ENCODE results near the gene EHD4. TPM values are rescaled to one million over a fixed set of nuclear protein-coding genes. Genes with fewer than 3 reads are reported as not detected.

EHD4 gene
- polyA plus RNA-seq, 10 donors: 23.4 to 37.9 (median 33.7) TPM

Other genes with a start within 250 kb of the EHD4 start
- 10 to 100 TPM in 5 of 10 donors, 1 to 10 TPM in 5; 7.2 to 14.6 (median 10.7) TPM for gene MAPKBP1, start 198.1 kb downstream of the EHD4 start, polyA plus RNA-seq (ENCODE audit: insufficient read length in 10 of 10)
- 10 to 100 TPM in 1 of 10 donors, 1 to 10 TPM in 9; 6.3 to 12.2 (median 7.9) TPM for gene JMJD7, start 144.5 kb downstream of the EHD4 start, polyA plus RNA-seq (ENCODE audit: insufficient read length in 10 of 10)
- gene PLA2G4B, start 133.7 kb downstream of the EHD4 start, polyA plus RNA-seq (ENCODE audit: insufficient read length in 10 of 10): 1 to 10 TPM; 1.5 to 9.7 (median 6.9) TPM
- gene SPTBN5, start 78.5 kb downstream of the EHD4 start, polyA plus RNA-seq (ENCODE audit: insufficient read length in 10 of 10): 1 to 10 TPM; 2.2 to 5.9 (median 3.1) TPM
- gene PLA2G4E, start 48.5 kb upstream of the EHD4 start, polyA plus RNA-seq (ENCODE audit: insufficient read length in 10 of 10): 1 to 10 TPM in 7 of 10 donors, under 1 TPM in 3; 0.50 to 1.9 (median 1.2) TPM
- gene PLA2G4D, start 122.0 kb upstream of the EHD4 start, polyA plus RNA-seq (ENCODE audit: insufficient read length in 10 of 10): under 1 TPM in 9 of 10 donors, not detected in 1; 0.09 to 0.23 (median 0.14) TPM
- 1 to 10 TPM in 2 of 10 donors, under 1 TPM in 4, not detected in 4; 0.05 to 2.7 (median 0.12) TPM for gene PLA2G4F, start 184.1 kb upstream of the EHD4 start, polyA plus RNA-seq (ENCODE audit: insufficient read length in 10 of 10)
- 10 to 100 TPM; 32.8 to 56.7 (median 44.9) TPM for gene VPS39, start 235.7 kb upstream of the EHD4 start, polyA plus RNA-seq (ENCODE audit: insufficient read length in 10 of 10)